Mesothelial cell of epicardium (in vitro differentiated cells): ENCODE results near the gene GNA12. TPM values are rescaled to one million over a fixed set of nuclear protein-coding genes. Genes with fewer than 3 reads are reported as not detected.

Source experiments
- DNase-seq, 2 experiments: peaks; one replicate each; pipeline ENCODE4 v3.0.0; 2021; ENCODE audit warnings: low spot score in 2 of 2; ENCODE audit not compliant: unreplicated experiment in 2 of 2
- H3K27ac Mint-ChIP-seq: 2 replicates; pipeline ENCODE4 v1.8.0; 2021; ENCODE audit warnings: mixed read lengths
- H3K27me3 Mint-ChIP-seq: 2 replicates; pipeline ENCODE4 v1.8.0; 2021; ENCODE audit warnings: low read depth, mixed read lengths
- H3K36me3 Mint-ChIP-seq: 2 replicates; pipeline ENCODE4 v1.8.0; 2021; ENCODE audit warnings: mixed read lengths
- H3K4me1 Mint-ChIP-seq: 2 replicates; pipeline ENCODE4 v1.8.0; 2021; ENCODE audit warnings: mixed read lengths
- H3K4me3 Mint-ChIP-seq: 2 replicates; pipeline ENCODE4 v1.8.0; 2021; ENCODE audit warnings: mild to moderate bottlenecking, moderate library complexity, mixed read lengths
- H3K9me3 Mint-ChIP-seq: 2 replicates; pipeline ENCODE4 v1.8.0; 2021; ENCODE audit warnings: mixed read lengths
- CTCF ChIP-seq: fragments of 200-600 bp; sonication (generic); IDR thresholded peaks from one replicate; pipeline ENCODE4 v1.5.0; 2021; ENCODE audit warnings: antibody characterized with exemption; ENCODE audit not compliant: unreplicated experiment
- total RNA-seq: library from RNA; stranded (reverse); gene quantifications from 3 replicates; pipeline ENCODE4 v1.2.1, GENCODE V29; 2021

Gene GNA12
- total RNA-seq, 1 donor from 2014 or later, result 57.1 TPM

GRCh38 chr7:2886391-2886790 lies 42.3 kb upstream of the GNA12 start:
- Mint-ChIP-seq H3K4me1 (peaks cover 7% of the 10 kb centered on the region), H3K36me3 (no peaks in the 10 kb centered on the region), H3K27ac (no peak overlapping the region), H3K9me3 (no peaks in the 10 kb centered on the region), H3K4me3 (no peak overlapping the region), H3K27me3 (peaks cover 1% of the 10 kb centered on the region)
- no peak for DNase-seq
- TF ChIP-seq CTCF, result no peak

GRCh38 chr7:2884161-2884560 lies 40.1 kb upstream of the GNA12 start:
- Mint-ChIP-seq H3K4me3 (no peak overlapping the region), H3K4me1 (peaks cover 7% of the 10 kb centered on the region), H3K27ac (no peak overlapping the region), H3K36me3 (no peaks in the 10 kb centered on the region), H3K27me3 (peaks cover 1% of the 10 kb centered on the region), H3K9me3 (no peaks in the 10 kb centered on the region)
- no peak for TF ChIP-seq CTCF
- DNase-seq, result no peak

GRCh38 chr7:2883101-2883500 lies 39.0 kb upstream of the GNA12 start:
- no peaks in the 10 kb centered on the region for H3K9me3 Mint-ChIP-seq
- H3K27ac Mint-ChIP-seq, result no peak overlapping the region
- no peak for TF ChIP-seq CTCF
- H3K36me3 Mint-ChIP-seq, result no peaks in the 10 kb centered on the region
- peaks cover 1% of the 10 kb centered on the region for H3K27me3 Mint-ChIP-seq
- DNase-seq, result no peak
- no peak overlapping the region for H3K4me3 Mint-ChIP-seq
- peaks cover 9% of the 10 kb centered on the region for H3K4me1 Mint-ChIP-seq

- TF ChIP-seq CTCF, result no peak
- DNase-seq, result no peak
- Mint-ChIP-seq H3K27ac (no peak overlapping the region), H3K27me3 (peaks cover under 1% of the 10 kb centered on the region), H3K4me1 (peaks cover 8% of the 10 kb centered on the region), H3K4me3 (no peak overlapping the region), H3K9me3 (no peaks in the 10 kb centered on the region), H3K36me3 (no peaks in the 10 kb centered on the region)
These were observed 38.0 kb upstream of the GNA12 start for GRCh38 chr7:2882111-2882510.

- Mint-ChIP-seq H3K4me3 (no peak overlapping the region), H3K4me1 (peaks cover 11% of the 10 kb centered on the region), H3K27me3 (no peaks in the 10 kb centered on the region), H3K27ac (no peak overlapping the region), H3K9me3 (no peaks in the 10 kb centered on the region), H3K36me3 (no peaks in the 10 kb centered on the region)
- no peak for TF ChIP-seq CTCF
- DNase-seq, result no peak
These were observed 36.9 kb upstream of the GNA12 start for GRCh38 chr7:2880874-2881533.

GRCh38 chr7:2880051-2880450 lies 35.9 kb upstream of the GNA12 start:
- Mint-ChIP-seq H3K27me3 (no peaks in the 10 kb centered on the region), H3K9me3 (no peaks in the 10 kb centered on the region), H3K4me3 (no peak overlapping the region), H3K4me1 (peaks cover 11% of the 10 kb centered on the region), H3K27ac (no peak overlapping the region), H3K36me3 (no peaks in the 10 kb centered on the region)
- DNase-seq, result no peak
- no peak for TF ChIP-seq CTCF
